MG63 (cell line): ENCODE data around the gene KCNK18. TPM values are rescaled to one million over a fixed set of nuclear protein-coding genes. Genes with fewer than 3 reads are reported as not detected.
A peak's percentile ranks its signal among the peaks of the same experiment; 100 is the strongest.
"Not testable (repeated sequence)": the region's sequence is repeated elsewhere in the genome, so short reads cannot be mapped to it uniquely, and the experiment has no call there.

Experiments
- DNase-seq: peaks from one replicate; pipeline ENCODE4 v3.0.0-alpha.2; 2020
- H3K27me3 ChIP-seq: fragments of 250-450 bp; sonication (Bioruptor Pico); 2 replicates; pipeline ENCODE4 v1.5.1; 2020; ENCODE audit warnings: mild to moderate bottlenecking, moderate library complexity
- H3K36me3 ChIP-seq: fragments of 250-450 bp; sonication (Bioruptor Pico); 2 replicates; pipeline ENCODE4 v1.5.1; 2020; ENCODE audit warnings: mild to moderate bottlenecking, moderate library complexity
- H3K4me3 ChIP-seq: fragments of 250-450 bp; sonication (Bioruptor Pico); 2 replicates; pipeline ENCODE4 v1.5.1; 2020; ENCODE audit warnings: mild to moderate bottlenecking, moderate library complexity
- H3K9me3 ChIP-seq: fragments of 250-450 bp; sonication (Bioruptor Pico); 2 replicates; pipeline ENCODE4 v1.5.1; 2020; ENCODE audit warnings: mild to moderate bottlenecking, moderate library complexity
- total RNA-seq: library from RNA; depleted of rRNA; stranded (reverse); fragments of >200 nt; shearing (Covaris generic); gene quantifications from 2 replicates; pipeline ENCODE4 v1.2.3, GENCODE V29; 2014; ENCODE audit warnings: low replicate concordance

Gene KCNK18
- total RNA-seq, 1 experiment from 2014 or later, result not detected

DNA sequence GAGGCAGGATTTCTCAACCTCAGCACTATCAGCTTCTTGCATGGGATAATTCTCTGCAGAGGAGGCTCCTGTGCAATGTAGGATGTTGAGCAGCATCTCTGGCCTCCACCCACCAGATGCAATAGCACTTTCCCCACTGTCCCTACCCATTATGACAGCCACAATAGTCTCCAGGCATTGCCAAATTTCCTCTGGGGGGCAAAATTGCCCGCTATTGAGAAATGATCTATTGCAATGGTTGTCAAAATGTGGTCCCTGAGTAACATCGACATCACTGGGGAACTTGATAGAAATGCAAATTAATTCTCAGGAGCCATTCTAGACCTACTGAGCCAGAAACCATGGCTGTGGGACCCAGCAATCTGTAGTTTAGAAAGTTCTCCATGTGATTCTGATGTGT is 7.0 kb downstream of the KCNK18 start:
- no peak overlapping the region for H3K4me3 ChIP-seq
- H3K36me3 ChIP-seq, result no peaks in the 10 kb centered on the region
- DNase-seq, result no peak
- H3K27me3 ChIP-seq, result 0 out of 2 replicates have a peak, but pooled peaks cover 2% of the 10 kb centered on the region
- H3K9me3 ChIP-seq, result no peaks in the 10 kb centered on the region

DNA sequence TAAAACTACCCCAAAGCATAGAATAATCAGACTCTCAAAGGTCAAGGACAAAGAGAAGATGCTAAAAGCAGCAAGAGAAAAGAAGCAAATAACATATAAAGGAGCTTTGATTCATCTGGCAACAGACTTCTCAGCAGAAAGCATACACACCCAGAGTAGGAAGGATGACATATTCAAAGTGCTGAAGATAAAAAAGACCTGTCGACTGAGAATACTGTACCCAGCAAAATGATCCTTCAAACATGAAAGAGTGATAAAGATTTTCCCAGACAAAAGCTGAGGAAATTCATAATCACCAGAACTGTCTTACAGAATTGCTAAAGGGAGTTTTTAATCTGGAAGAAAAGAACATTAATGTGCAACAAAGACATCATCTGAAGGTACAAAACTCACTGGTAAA is 14.9 kb downstream of the KCNK18 start:
- Histone ChIP-seq H3K36me3 (no peaks in the 10 kb centered on the region), H3K4me3 (no peak overlapping the region), H3K27me3 (peaks cover 20% of the 10 kb centered on the region), H3K9me3 (peaks cover 9% of the 10 kb centered on the region)
- DNase-seq, result no peak

DNA sequence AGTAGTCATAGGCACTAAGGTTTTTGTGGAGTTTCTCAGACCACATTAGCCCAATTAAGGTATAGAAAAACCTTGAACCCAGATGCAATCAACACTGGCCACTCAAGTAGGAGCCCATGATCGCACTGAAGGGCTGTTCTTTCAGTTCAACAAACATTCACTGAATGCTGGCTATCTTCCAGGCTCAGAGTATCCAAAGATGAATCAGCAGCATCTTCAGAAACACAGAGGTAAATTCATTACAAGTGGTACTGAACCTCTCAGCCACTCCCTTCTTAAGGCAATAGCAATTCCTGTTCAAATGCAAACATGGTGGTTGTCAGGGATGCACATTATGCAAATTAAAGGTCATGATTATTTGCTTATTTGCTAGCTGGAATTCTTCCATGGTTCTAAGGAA is 17.1 kb downstream of the KCNK18 start:
- Histone ChIP-seq H3K36me3 (no peaks in the 10 kb centered on the region), H3K4me3 (no peak overlapping the region), H3K9me3 (peaks cover 9% of the 10 kb centered on the region), H3K27me3 (peaks cover 25% of the 10 kb centered on the region)
- DNase-seq, result no peak

DNA sequence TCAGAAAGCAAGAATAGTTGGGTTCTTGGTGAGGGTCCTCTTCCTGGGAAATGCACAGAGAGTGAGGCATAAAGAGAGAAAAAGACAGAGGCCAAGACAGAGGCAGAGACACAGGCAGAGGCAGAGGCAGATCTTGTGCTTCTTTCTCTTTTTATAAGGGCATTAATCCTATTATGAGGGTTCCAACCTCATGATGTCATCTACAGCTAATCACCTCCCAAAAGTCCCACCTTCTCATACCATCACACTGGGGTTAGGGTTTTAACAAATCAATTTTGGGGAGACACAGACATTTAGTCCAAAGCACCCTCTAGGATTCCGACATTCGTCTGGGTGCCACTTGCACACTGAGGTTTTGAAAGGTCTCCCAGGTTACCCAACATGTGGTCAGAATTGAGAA is 17.8 kb downstream of the KCNK18 start:
- no peaks in the 10 kb centered on the region for H3K36me3 ChIP-seq
- peaks cover 9% of the 10 kb centered on the region for H3K9me3 ChIP-seq
- no peak overlapping the region for H3K4me3 ChIP-seq
- H3K27me3 ChIP-seq, result peaks cover 22% of the 10 kb centered on the region
- no peak for DNase-seq

- no peak overlapping the region for H3K4me3 ChIP-seq
- H3K27me3 ChIP-seq, result peaks cover 21% of the 10 kb centered on the region
- DNase-seq, result no peak
- no peaks in the 10 kb centered on the region for H3K36me3 ChIP-seq
- H3K9me3 ChIP-seq, result peaks cover 9% of the 10 kb centered on the region
Observed at GRCh38 chr10:117216028-117216427, 18.7 kb downstream of the KCNK18 start.

GRCh38 chr10:117216611-117217195 is 19.4 kb downstream of the KCNK18 start:
- H3K36me3 ChIP-seq, result no peaks in the 10 kb centered on the region
- DNase-seq, result peak; percentile 61
- H3K4me3 ChIP-seq, result peak overlapping the region; percentile 27
- peaks cover 21% of the 10 kb centered on the region for H3K27me3 ChIP-seq
- H3K9me3 ChIP-seq, result peaks cover 9% of the 10 kb centered on the region

DNA sequence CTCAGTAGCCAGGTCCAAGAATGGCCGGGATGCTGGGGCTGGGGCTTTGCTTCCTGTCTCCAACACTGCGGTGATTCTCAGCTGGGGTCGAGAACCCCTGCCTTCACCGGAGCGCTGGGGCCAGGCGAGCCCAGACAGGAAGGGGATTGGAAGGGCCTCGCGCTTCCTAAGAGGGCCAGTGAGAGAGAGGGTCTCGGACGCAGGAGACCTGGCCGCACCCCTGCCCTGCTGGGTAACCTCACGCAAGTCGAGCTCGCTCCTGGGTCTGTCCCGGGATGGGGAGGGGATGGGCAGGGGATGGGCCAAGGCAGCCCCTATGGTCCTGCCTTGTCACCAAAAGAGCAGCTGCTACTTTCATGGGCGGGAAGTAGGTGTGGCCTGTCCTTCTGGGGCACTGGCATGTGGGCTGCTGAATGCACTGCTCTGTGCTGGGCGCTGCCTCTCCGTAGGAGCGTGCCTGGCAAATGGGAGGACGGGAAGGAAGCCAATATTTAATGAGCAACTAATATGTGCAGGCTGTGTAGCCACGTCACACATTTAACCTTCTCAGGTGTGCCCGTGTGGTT is 20.0 kb downstream of the KCNK18 start:
- H3K27me3 ChIP-seq, result peaks cover 21% of the 10 kb centered on the region
- peaks cover 4% of the 10 kb centered on the region for H3K9me3 ChIP-seq
- H3K4me3 ChIP-seq, result peak overlapping the region; percentile 27
- DNase-seq, result no peak
- H3K36me3 ChIP-seq, result no peaks in the 10 kb centered on the region

DNA sequence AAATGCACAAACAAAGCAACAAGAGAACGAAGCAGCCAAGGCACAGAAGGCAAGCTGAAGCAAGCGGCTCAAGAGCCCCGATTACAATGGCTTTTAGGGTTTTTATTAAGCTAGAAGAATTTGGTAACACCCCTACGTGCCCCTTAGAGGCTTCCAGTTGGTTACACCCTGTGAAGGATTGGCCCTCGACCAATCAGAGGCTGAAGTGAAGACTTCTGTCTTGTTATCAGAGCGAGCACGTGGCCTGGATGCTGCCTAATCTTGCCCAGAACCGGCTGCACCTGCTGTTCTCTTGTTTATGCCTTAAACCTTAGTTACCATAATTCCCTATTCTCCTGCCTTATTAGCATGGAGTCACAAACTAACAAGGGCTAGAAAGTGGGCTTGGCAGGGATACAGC is 21.4 kb downstream of the KCNK18 start:
- Histone ChIP-seq H3K9me3 (no peaks in the 10 kb centered on the region), H3K27me3 (peaks cover 21% of the 10 kb centered on the region), H3K4me3 (no peak overlapping the region), H3K36me3 (no peaks in the 10 kb centered on the region)
- DNase-seq, result no peak

- no peaks in the 10 kb centered on the region for H3K9me3 ChIP-seq
- H3K36me3 ChIP-seq, result no peaks in the 10 kb centered on the region
- H3K27me3 ChIP-seq, result peaks cover 11% of the 10 kb centered on the region
- DNase-seq, result peak; percentile 32
- H3K4me3 ChIP-seq, result no peak overlapping the region
Observed at GRCh38 chr10:117221156-117221711, 23.9 kb downstream of the KCNK18 start.

GRCh38 chr10:117222552-117222951 is 25.3 kb downstream of the KCNK18 start:
- H3K36me3 ChIP-seq, result no peaks in the 10 kb centered on the region
- peaks cover 4% of the 10 kb centered on the region; the same call in 1 of the 2 replicates for H3K27me3 ChIP-seq
- no peak overlapping the region for H3K4me3 ChIP-seq
- H3K9me3 ChIP-seq, result no peaks in the 10 kb centered on the region
- DNase-seq, result no peak

- no peak for DNase-seq
- no peak overlapping the region for H3K4me3 ChIP-seq
Observed at GRCh38 chr10:117222976-117223692, 25.8 kb downstream of the KCNK18 start.

GRCh38 chr10:117223693-117224430 is 26.6 kb downstream of the KCNK18 start:
- no peaks in the 10 kb centered on the region for H3K36me3 ChIP-seq
- peaks cover 2% of the 10 kb centered on the region; the same call in 1 of the 2 replicates for H3K27me3 ChIP-seq
- no peak for DNase-seq
- H3K9me3 ChIP-seq, result no peaks in the 10 kb centered on the region
- H3K4me3 ChIP-seq, result no peak overlapping the region

More at GRCh38 chr10:117222976-117223692, 25.8 kb downstream of the KCNK18 start:
- Histone ChIP-seq H3K36me3 (no peaks in the 10 kb centered on the region), H3K27me3 (peaks cover 2% of the 10 kb centered on the region; the same call in 1 of the 2 replicates), H3K9me3 (no peaks in the 10 kb centered on the region)

GRCh38 chr10:117224881-117225280 is 27.6 kb downstream of the KCNK18 start:
- DNase-seq, result no peak
- Histone ChIP-seq H3K27me3 (peaks cover 6% of the 10 kb centered on the region; the same call in 1 of the 2 replicates), H3K4me3 (no peak overlapping the region), H3K9me3 (no peaks in the 10 kb centered on the region), H3K36me3 (no peaks in the 10 kb centered on the region)

DNA sequence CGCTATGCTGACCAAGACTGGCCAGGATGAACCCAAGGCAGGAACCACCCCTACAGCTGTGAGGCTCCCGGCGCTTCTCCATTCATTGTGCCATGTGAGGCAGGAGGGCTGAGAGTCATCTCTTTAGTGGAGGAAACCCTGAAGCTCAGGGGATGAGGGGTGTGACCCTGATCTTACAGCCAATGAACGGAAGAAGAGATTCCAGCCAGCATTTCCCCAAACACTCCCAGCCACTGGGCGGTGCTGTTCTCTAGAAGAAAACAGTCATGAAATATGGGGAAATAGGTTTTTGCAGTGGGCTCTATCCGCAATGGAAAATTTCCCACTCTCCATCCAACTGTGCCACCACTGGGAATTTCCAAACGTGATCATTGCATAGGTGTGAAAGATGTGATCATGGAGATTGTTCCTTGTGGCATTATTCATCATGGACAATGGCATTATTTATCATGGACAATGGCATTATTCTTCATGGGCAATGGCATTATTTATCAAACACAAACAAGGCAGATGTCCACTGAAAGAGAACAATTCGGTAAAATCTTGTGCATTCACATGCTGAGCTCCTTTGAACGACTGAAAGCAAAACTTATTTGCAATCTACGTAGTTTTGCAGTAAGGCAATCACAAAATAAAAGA is 29.6 kb downstream of the KCNK18 start:
- no peaks in the 10 kb centered on the region for H3K36me3 ChIP-seq
- H3K27me3 ChIP-seq, result peaks cover 14% of the 10 kb centered on the region
- H3K9me3 ChIP-seq, result no peaks in the 10 kb centered on the region
- no peak overlapping the region for H3K4me3 ChIP-seq
- no peak for DNase-seq

DNA sequence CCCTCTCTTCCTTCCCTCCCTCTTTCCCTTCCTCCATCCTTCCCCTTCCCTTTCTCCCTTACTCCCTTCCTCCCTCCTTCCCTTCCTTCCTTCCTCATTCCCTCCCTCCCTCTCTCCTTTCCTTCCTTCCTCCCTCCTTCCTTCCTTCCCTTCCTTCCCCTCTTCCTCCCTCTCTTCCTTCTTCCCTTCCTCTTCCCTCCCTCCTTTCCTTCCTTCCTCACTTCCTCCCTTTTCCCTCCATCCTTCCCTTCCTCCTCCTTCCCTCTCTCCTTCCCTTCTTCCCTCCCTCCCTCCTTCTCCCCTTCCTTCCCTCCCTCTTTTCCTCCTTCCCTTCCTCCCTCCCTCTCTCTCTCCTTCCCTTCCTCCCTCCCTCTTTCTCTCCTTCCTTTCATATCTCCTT is 30.9 kb downstream of the KCNK18 start:
- Histone ChIP-seq H3K4me3 (no peak overlapping the region), H3K9me3 (no peaks in the 10 kb centered on the region), H3K27me3 (peaks cover 14% of the 10 kb centered on the region), H3K36me3 (no peaks in the 10 kb centered on the region)
- no peak for DNase-seq

- DNase-seq, H3K9me3 ChIP-seq, H3K4me3 ChIP-seq, H3K36me3 ChIP-seq: not testable (repeated sequence)
- H3K27me3 ChIP-seq, result peaks cover 14% of the 10 kb centered on the region
Observed at GRCh38 chr10:117230107-117230506, 32.8 kb downstream of the KCNK18 start.
